Astrocyte of the cerebellum (primary cell): ENCODE measurements around the gene AK3.

Experiments
- DNase-seq: peaks from one replicate; pipeline ENCODE4 v3.0.0-alpha.2; 2011; ENCODE audit warnings: low read depth
- H3K4me3 ChIP-seq: 2 replicates; pipeline ENCODE4 v1.5.1; 2011; ENCODE audit warnings: mild to moderate bottlenecking, low read depth, low read length, moderate library complexity
- CTCF ChIP-seq: IDR thresholded peaks from 2 replicates; pipeline ENCODE4 v1.5.1; 2012; ENCODE audit warnings: low read length, low read depth, moderate library complexity, mild to moderate bottlenecking; ENCODE audit errors: missing control alignments
- in situ Hi-C: cut with HindIII; loops from 2 replicates; pipeline ENCODE4 v1.10.0; 2017; ENCODE audit warnings: low sequenced_read_pairs

Gene AK3

GRCh38 chr9:4677392-4677791 lies 63.6 kb downstream of the AK3 start:
- TF ChIP-seq CTCF: no peak
- DNase-seq: no peak
- in situ Hi-C loops: no loop called here
- H3K4me3 ChIP-seq: no peak overlapping the region

GRCh38 chr9:4674783-4675182 lies 66.2 kb downstream of the AK3 start:
- in situ Hi-C loops: no loop called here
- DNase-seq: peak; percentile 67

GRCh38 chr9:4671737-4672136 lies 69.3 kb downstream of the AK3 start:
- DNase-seq: no peak
- no peak for TF ChIP-seq CTCF
- H3K4me3 ChIP-seq: no peak overlapping the region
- in situ Hi-C loops: no loop called here

More at GRCh38 chr9:4674783-4675182, 66.2 kb downstream of the AK3 start:
- TF ChIP-seq CTCF: no peak
- no peak overlapping the region for H3K4me3 ChIP-seq

- DNase-seq: no peak
- no peak for TF ChIP-seq CTCF
- in situ Hi-C loops: no loop called here
- no peak overlapping the region for H3K4me3 ChIP-seq
Measured at GRCh38 chr9:4670591-4670990, 70.4 kb downstream of the AK3 start.

GRCh38 chr9:4669890-4670289 lies 71.1 kb downstream of the AK3 start:
- in situ Hi-C loops: no loop called here
- no peak for DNase-seq
- no peak for TF ChIP-seq CTCF
- H3K4me3 ChIP-seq: no peak overlapping the region

- no peak for TF ChIP-seq CTCF
- no peak overlapping the region for H3K4me3 ChIP-seq
- in situ Hi-C loops: no loop called here
- no peak for DNase-seq
Measured at GRCh38 chr9:4668604-4669003, 72.4 kb downstream of the AK3 start.

- DNase-seq: no peak
- no peak for TF ChIP-seq CTCF
- in situ Hi-C loops: no loop called here
- no peak overlapping the region for H3K4me3 ChIP-seq
Measured at GRCh38 chr9:4667681-4668080, 73.3 kb downstream of the AK3 start.
